Measurements from ENCODE around the gene LSAMP.

LSAMP gene

DNA sequence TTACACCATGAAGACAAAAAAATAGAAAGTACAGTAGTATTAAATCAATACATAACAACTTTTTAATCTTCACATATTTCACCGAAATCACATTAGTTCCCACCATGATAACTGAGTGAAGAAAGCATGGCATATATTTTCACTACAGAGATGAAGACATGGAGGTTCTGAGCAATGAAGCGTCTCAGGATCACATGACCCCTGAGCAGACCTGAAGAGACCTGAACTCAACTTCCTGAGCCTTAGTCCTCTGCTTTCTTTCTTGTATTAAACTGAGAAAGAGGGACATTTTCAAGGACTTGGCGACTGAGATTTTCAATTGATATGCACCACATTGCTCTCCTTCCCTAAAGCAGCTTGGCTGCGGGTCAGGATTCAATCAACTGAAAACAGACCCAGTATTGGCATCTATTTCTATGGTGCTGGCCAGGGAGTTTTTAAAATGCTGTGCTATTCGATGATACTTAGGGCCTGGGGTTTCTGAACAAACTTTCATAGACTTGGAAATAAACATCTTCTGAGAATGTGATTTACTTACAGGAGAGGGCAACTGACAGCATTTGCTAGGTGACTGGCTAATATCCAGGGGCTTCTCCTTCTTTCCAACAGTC is 165.1 kb downstream of the LSAMP start:
- no peak overlapping the region for H3K4me3 ChIP-seq (ENCODE audit: control insufficient read depth, low read depth, low read length)
- no peak for DNase-seq (ENCODE audit: low read depth)
- TF ChIP-seq, protein P1, sequence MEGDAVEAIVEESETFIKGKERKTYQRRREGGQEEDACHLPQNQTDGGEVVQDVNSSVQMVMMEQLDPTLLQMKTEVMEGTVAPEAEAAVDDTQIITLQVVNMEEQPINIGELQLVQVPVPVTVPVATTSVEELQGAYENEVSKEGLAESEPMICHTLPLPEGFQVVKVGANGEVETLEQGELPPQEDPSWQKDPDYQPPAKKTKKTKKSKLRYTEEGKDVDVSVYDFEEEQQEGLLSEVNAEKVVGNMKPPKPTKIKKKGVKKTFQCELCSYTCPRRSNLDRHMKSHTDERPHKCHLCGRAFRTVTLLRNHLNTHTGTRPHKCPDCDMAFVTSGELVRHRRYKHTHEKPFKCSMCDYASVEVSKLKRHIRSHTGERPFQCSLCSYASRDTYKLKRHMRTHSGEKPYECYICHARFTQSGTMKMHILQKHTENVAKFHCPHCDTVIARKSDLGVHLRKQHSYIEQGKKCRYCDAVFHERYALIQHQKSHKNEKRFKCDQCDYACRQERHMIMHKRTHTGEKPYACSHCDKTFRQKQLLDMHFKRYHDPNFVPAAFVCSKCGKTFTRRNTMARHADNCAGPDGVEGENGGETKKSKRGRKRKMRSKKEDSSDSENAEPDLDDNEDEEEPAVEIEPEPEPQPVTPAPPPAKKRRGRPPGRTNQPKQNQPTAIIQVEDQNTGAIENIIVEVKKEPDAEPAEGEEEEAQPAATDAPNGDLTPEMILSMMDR (conservative IDR thresholded peaks at IDR 0.05; ENCODE audit: control insufficient read depth, insufficient read depth, low read depth, low read length) = no peak

DNA sequence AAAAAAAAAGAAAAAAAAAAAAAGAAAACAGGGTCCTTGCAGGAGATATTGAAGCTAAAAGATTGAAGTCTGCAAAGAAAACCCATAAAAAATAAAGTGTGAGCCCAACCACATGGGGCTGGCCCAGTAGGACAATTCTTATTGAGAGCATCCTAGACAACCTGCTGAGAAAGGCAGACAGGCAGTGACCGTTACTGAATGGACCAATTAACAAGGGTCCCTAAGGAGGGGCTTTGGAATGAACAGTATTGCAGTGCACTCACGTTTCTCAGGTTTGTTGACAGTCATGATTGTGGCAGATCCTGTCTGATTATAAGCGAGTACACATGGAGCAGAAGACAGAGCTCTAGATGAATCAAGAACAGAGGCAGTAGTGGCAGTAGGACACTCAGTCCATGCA is 168.6 kb downstream of the LSAMP start:
- TF ChIP-seq, protein P1 (conservative IDR thresholded peaks at IDR 0.05; ENCODE audit: control insufficient read depth, insufficient read depth, low read depth, low read length) = no peak
- no peak for DNase-seq (ENCODE audit: low read depth)
- H3K4me3 ChIP-seq (ENCODE audit: control insufficient read depth, low read depth, low read length) = no peak overlapping the region

DNA sequence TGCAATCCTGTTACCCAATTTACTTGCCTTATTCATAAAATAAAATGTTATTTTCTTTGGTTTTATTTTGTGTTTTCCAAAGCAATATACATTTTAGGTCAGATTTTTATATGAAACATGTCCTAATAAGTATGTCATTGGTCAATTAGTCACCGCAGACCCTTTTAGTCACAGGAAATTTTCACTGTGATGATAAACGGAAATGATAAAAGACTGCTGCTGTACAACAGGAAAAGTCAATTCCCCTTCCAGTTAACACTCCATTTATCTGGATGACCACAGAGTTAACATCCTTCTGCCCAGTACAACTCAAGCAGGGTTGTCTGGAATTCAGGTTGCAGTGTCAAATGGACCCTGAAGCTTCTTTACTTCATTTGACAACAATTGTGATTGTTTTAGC is 175.2 kb downstream of the LSAMP start:
- no peak overlapping the region for H3K4me3 ChIP-seq (ENCODE audit: control insufficient read depth, low read depth, low read length)
- TF ChIP-seq, protein P1 (conservative IDR thresholded peaks at IDR 0.05; ENCODE audit: control insufficient read depth, insufficient read depth, low read depth, low read length) = no peak
- DNase-seq (ENCODE audit: low read depth) = no peak

DNA sequence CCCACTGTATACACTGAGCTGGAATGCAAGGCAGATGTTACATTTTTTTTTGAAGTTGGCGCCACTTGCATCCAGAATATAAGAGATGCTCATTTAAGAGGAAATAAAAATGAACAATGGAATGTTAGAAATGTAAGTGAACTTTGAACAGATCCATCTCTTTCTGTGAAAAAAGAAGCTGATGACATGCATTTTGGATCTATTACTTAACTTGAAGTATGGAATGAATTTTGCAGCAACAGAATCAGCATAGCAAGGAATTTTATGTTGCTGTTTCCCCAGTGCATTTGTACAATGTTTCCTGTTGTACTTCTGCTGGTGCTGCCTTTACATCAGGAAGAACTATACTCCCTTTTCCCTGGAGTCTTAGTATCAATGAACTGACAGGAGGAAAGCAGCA is 178.2 kb downstream of the LSAMP start:
- TF ChIP-seq, protein P1 (conservative IDR thresholded peaks at IDR 0.05; ENCODE audit: control insufficient read depth, insufficient read depth, low read depth, low read length) = no peak
- DNase-seq (ENCODE audit: low read depth) = no peak
- no peak overlapping the region for H3K4me3 ChIP-seq (ENCODE audit: control insufficient read depth, low read depth, low read length)

DNA sequence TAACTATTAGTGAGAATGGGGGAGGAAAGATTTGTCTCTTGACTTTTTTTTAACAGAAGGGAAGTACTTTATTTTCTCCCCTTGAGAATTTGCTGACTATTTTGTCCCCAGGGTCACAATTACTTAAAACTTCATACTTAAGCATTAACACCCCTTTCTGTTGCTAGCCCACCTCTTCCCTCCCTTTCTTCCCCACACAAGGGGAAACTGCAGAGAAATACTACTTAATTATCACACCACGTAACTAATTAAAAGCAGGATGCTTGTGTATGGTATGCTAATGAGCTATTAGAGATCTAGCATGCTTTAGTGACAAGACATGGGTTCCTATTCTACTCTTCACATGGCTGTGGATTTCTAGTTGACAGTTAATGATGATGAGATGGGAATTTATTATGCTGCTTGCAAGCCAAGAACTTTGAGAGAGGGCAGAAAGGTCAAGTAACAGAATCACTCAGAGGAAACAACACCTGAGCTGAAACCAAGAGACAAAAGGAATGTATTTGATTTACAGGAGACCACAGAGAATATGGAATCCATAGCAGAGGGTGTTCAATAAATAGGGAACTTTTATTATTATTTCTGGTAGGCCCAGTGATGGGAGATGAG is 179.2 kb downstream of the LSAMP start:
- TF ChIP-seq, protein P1 (conservative IDR thresholded peaks at IDR 0.05; ENCODE audit: control insufficient read depth, insufficient read depth, low read depth, low read length) = no peak
- H3K4me3 ChIP-seq (ENCODE audit: control insufficient read depth, low read depth, low read length) = no peak overlapping the region
- DNase-seq (ENCODE audit: low read depth) = no peak

DNA sequence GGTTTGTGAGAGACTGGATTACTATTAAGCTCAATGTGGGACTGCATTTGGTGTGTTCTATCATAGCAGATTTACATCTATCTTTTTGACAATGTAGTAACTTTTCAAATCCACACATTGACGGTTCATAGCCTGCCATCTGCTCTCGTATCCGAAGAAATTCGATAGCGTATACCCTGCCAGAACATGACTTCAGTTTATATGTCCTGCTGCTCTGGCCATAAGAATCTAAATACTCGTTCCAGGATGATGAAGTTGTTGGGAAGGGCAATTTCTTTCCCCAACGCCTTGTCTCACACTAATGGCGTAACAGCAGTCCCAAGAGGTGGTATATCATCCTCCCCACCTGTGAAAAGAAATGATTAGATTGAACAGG is 180.0 kb downstream of the LSAMP start:
- H3K4me3 ChIP-seq (ENCODE audit: control insufficient read depth, low read depth, low read length) = no peak overlapping the region
- TF ChIP-seq, protein P1 (conservative IDR thresholded peaks at IDR 0.05; ENCODE audit: control insufficient read depth, insufficient read depth, low read depth, low read length) = no peak
- DNase-seq (ENCODE audit: low read depth) = no peak
